IMR-90 (cell line): ENCODE data around the gene C16orf89. TPM values are rescaled to one million over a fixed set of nuclear protein-coding genes. Genes with fewer than 3 reads are reported as not detected.

ENCODE experiments used
- ATAC-seq: fragments of 200-7000 bp; cut with Tn5 transposase; 2 replicates; pipeline ENCODE4 v1.9.1; 2020; ENCODE audit warnings: low read depth, mild to moderate bottlenecking, moderate library complexity
- BruUV-seq: library from RNA; stranded (reverse); fragments of 400-500 nt; replicated peaks from 2 replicates; lab custom pipeline; 2021; lab: Mats Ljungman, UMichigan
- CTCF ChIA-PET: fragments of 300-600 bp; formaldehyde crosslinking; extraction: SDS; loops from one replicate; lab custom pipeline; 2021; ENCODE audit warnings: antibody characterized with exemption; lab: Yijun Ruan, JAX
- POLR2A ChIA-PET: fragments of 300-600 bp; sonication (Branson Sonifier 250); formaldehyde crosslinking; loops from one replicate; lab custom pipeline; 2022; ENCODE audit warnings: antibody characterized with exemption; ENCODE audit not compliant: unreplicated experiment; lab: Charles Lee
- DNase-seq: peaks from one replicate; pipeline ENCODE4 v3.0.0; 2013
- H2AFZ ChIP-seq: replicated peaks from 2 replicates; pipeline ENCODE3; 2013; ENCODE audit warnings: low read length, mild to moderate bottlenecking; ENCODE audit not compliant: poor library complexity
- H2AK5ac ChIP-seq: 2 replicates; pipeline ENCODE4 v1.6.1; 2013; ENCODE audit warnings: low read depth, low read length, inconsistent platforms
- H2AK9ac ChIP-seq: replicated peaks from 2 replicates; pipeline ENCODE3; 2013; ENCODE audit warnings: mild to moderate bottlenecking, low read depth, low read length, moderate library complexity; ENCODE audit not compliant: poor library complexity
- H2BK120ac ChIP-seq: 2 replicates; pipeline ENCODE4 v1.6.1; 2013; ENCODE audit warnings: low read depth, low read length, inconsistent platforms
- H2BK15ac ChIP-seq: 3 replicates; pipeline ENCODE4 v1.6.1; 2013; ENCODE audit warnings: low read depth, low read length, inconsistent platforms
- H2BK20ac ChIP-seq: 2 replicates; pipeline ENCODE4 v1.6.1; 2013; ENCODE audit warnings: low read depth, mild to moderate bottlenecking, inconsistent platforms, low read length, moderate library complexity
- H2BK5ac ChIP-seq: 2 replicates; pipeline ENCODE4 v1.6.1; 2013; ENCODE audit warnings: mild to moderate bottlenecking, low read depth, low read length, inconsistent platforms; ENCODE audit not compliant: poor library complexity, severe bottlenecking
- H3K14ac ChIP-seq: replicated peaks from 2 replicates; pipeline ENCODE4 v1.6.1; 2013; ENCODE audit warnings: low read depth, low read length, inconsistent platforms
- H3K18ac ChIP-seq: 2 replicates; pipeline ENCODE4 v1.6.1; 2013; ENCODE audit warnings: low read depth, low read length, control low read depth
- H3K23ac ChIP-seq: 2 replicates; pipeline ENCODE4 v1.6.1; 2013; ENCODE audit warnings: low read depth, low read length, inconsistent platforms
- H3K27ac ChIP-seq: 2 replicates; pipeline ENCODE4 v1.5.1; 2013; ENCODE audit warnings: mild to moderate bottlenecking, control low read depth, low read length; ENCODE audit not compliant: insufficient read depth
- H3K27me3 ChIP-seq: 2 replicates; pipeline ENCODE4 v1.6.1; 2013; ENCODE audit warnings: low read length; ENCODE audit not compliant: control insufficient read depth, insufficient read depth
- H3K36me3 ChIP-seq: 2 replicates; pipeline ENCODE4 v1.6.1; 2013; ENCODE audit warnings: low read length, mixed read lengths; ENCODE audit not compliant: control insufficient read depth, insufficient read depth
- H3K4ac ChIP-seq: 2 replicates; pipeline ENCODE4 v1.6.1; 2013; ENCODE audit warnings: low read depth, low read length, inconsistent platforms
- H3K4me1 ChIP-seq: 2 replicates; pipeline ENCODE4 v1.6.1; 2013; ENCODE audit warnings: low read length, mixed read lengths; ENCODE audit not compliant: control insufficient read depth, insufficient read depth
- H3K4me2 ChIP-seq: 2 replicates; pipeline ENCODE4 v1.6.1; 2013; ENCODE audit warnings: low read depth, mild to moderate bottlenecking, control low read depth, low read length, moderate library complexity
- H3K4me3 ChIP-seq: 2 replicates; pipeline ENCODE4 v1.5.1; 2013; ENCODE audit warnings: low read depth, mild to moderate bottlenecking, control low read depth, low read length, moderate library complexity; ENCODE audit not compliant: insufficient read depth
- H3K56ac ChIP-seq: 2 replicates; pipeline ENCODE4 v1.6.1; 2013; ENCODE audit warnings: low read length, inconsistent platforms; ENCODE audit not compliant: insufficient read depth; ENCODE audit errors: extremely low read depth
- H3K79me1 ChIP-seq, 2 experiments: 2 replicates each; pipeline ENCODE4 v1.6.1; 2013; ENCODE audit warnings: low read length in 2 of 2, inconsistent platforms in 1 of 2, low read depth in 1 of 2
- H3K9ac ChIP-seq: 2 replicates; pipeline ENCODE4 v1.6.1; 2013; ENCODE audit warnings: low read depth, low read length, control low read depth
- H3K9me1 ChIP-seq: 2 replicates; pipeline ENCODE4 v1.6.1; 2013; ENCODE audit warnings: low read length, inconsistent platforms; ENCODE audit not compliant: insufficient read depth
- H3K9me3 ChIP-seq: 2 replicates; pipeline ENCODE4 v1.6.1; 2013; ENCODE audit warnings: low read length; ENCODE audit not compliant: control insufficient read depth, insufficient read depth
- H4K20me1 ChIP-seq: 2 replicates; pipeline ENCODE4 v1.6.1; 2013; ENCODE audit warnings: low read length, inconsistent platforms; ENCODE audit not compliant: insufficient read depth
- H4K5ac ChIP-seq: 2 replicates; pipeline ENCODE4 v1.6.1; 2013; ENCODE audit warnings: mild to moderate bottlenecking, low read depth, low read length, control low read depth
- H4K8ac ChIP-seq, 2 experiments: 2 replicates each; pipeline ENCODE4 v1.6.1; 2013; ENCODE audit warnings: low read depth in 2 of 2, low read length in 2 of 2, control low read depth in 1 of 2, inconsistent platforms in 1 of 2
- H4K91ac ChIP-seq: 2 replicates; pipeline ENCODE4 v1.6.1; 2013; ENCODE audit warnings: low read depth, low read length, inconsistent platforms; ENCODE audit not compliant: insufficient read depth
- CEBPB ChIP-seq: IDR thresholded peaks from 2 replicates; pipeline ENCODE4 v1.6.1; 2012; ENCODE audit warnings: low read depth, low read length, improper control_type of control experiment
- CTCF ChIP-seq: conservative IDR thresholded peaks from 2 replicates; pipeline ENCODE4 v1.5.1; 2012; ENCODE audit warnings: mild to moderate bottlenecking, low read depth, low read length, improper control_type of control experiment
- ELK1 ChIP-seq: fragments of 150-350 bp; IDR thresholded peaks from 2 replicates; pipeline ENCODE4 v1.6.1; 2016; ENCODE audit warnings: low read depth, mild to moderate bottlenecking, low read length, moderate library complexity, borderline replicate concordance
- MAFK ChIP-seq: IDR thresholded peaks from 2 replicates; pipeline ENCODE4 v1.6.1; 2012; ENCODE audit warnings: low read depth, low read length, improper control_type of control experiment
- MAZ ChIP-seq: IDR thresholded peaks from 2 replicates; pipeline ENCODE4 v1.6.1; 2012; ENCODE audit warnings: low read depth, mild to moderate bottlenecking, low read length, improper control_type of control experiment, moderate library complexity, borderline replicate concordance
- POLR2A ChIP-seq: IDR thresholded peaks from 2 replicates; pipeline ENCODE4 v1.6.1; 2012; ENCODE audit warnings: mild to moderate bottlenecking, low read depth, low read length
- RAD21 ChIP-seq: IDR thresholded peaks from 2 replicates; pipeline ENCODE4 v1.6.1; 2012; ENCODE audit warnings: low read length, improper control_type of control experiment
- RCOR1 ChIP-seq: IDR thresholded peaks from 2 replicates; pipeline ENCODE4 v1.6.1; 2012; ENCODE audit warnings: mild to moderate bottlenecking, low read length, improper control_type of control experiment; ENCODE audit not compliant: insufficient replicate concordance
- RFX5 ChIP-seq: IDR thresholded peaks from 2 replicates; pipeline ENCODE4 v1.8.0; 2012; ENCODE audit warnings: low read depth, mild to moderate bottlenecking, low read length, moderate library complexity
- WGBS, 2 experiments: methylation state at CpG; one replicate each; pipeline versions ENCODE4 v1.1.5 to v1.1.7; 2013; ENCODE audit warnings: missing lambda C conversion rate in 2 of 2; ENCODE audit not compliant: insufficient read length in 1 of 2; ENCODE audit errors: extremely low coverage in 2 of 2; 5-methylcytosine and 5-hydroxymethylcytosine counted together
- dilution Hi-C: fragments of 300-500 bp; cut with HindIII; formaldehyde crosslinking; loops from one replicate; pipeline ENCODE4 v1.14.3; 2018; ENCODE audit warnings: low sequenced_read_pairs; ENCODE audit not compliant: unreplicated experiment
- in situ Hi-C: fragments of 300-500 bp; cut with MboI; formaldehyde crosslinking; loops from 3 replicates; pipeline ENCODE4 v1.14.3; 2019; ENCODE audit warnings: low sequenced_read_pairs, inconsistent platforms, mixed read lengths
- intact Hi-C: fragments of 100-400 bp; cut with micrococcal nuclease; formaldehyde crosslinking; loops from 2 replicates; pipeline ENCODE4 v1.10.0; 2022
- polyA plus RNA-seq, 3 experiments: library from polyadenylated mRNA; depleted of rRNA; stranded (reverse); fragments of >200 nt; gene quantifications; 2 replicates each; pipeline ENCODE4 v1.2.3, GENCODE V29; 2012; ENCODE audit warnings: low replicate concordance in 1 of 3
- total RNA-seq: library from RNA; depleted of rRNA; stranded (reverse); fragments of >200 nt; gene quantifications from 2 replicates; pipeline ENCODE4 v1.2.3, GENCODE V29; 2012
- TF ChIP-seq, protein P1 (sequence below): fragments of 150-350 bp; IDR thresholded peaks from 2 replicates; pipeline ENCODE4 v1.6.1; 2017; ENCODE audit warnings: mild to moderate bottlenecking, antibody characterized with exemption, low read length, low read depth

Gene C16orf89
- total and polyA plus RNA-seq, 2 of the 4 experiments (the other 2 are of a cell fraction): 0.17 to 0.18 TPM

- 0 out of 2 replicates have a peak overlapping the region, but pooled peaks have one; percentile 8 for H2BK120ac ChIP-seq
- H3K23ac ChIP-seq: no peak overlapping the region
- no peak overlapping the region for H4K5ac ChIP-seq
- TF ChIP-seq RFX5 (no peak), RCOR1 (no peak), MAFK (no peak), CTCF (no peak), CEBPB (no peak), MAZ (no peak), POLR2A (no peak), RAD21 (no peak), ELK1 (no peak)
- TF ChIP-seq, protein P1, sequence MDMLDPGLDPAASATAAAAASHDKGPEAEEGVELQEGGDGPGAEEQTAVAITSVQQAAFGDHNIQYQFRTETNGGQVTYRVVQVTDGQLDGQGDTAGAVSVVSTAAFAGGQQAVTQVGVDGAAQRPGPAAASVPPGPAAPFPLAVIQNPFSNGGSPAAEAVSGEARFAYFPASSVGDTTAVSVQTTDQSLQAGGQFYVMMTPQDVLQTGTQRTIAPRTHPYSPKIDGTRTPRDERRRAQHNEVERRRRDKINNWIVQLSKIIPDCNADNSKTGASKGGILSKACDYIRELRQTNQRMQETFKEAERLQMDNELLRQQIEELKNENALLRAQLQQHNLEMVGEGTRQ: no peak
- H3K4me1 ChIP-seq: no peaks in the 10 kb centered on the region; the same call in 1 of the 2 replicates
- no peak for ATAC-seq
- no peak overlapping the region for H2AK5ac ChIP-seq
- no peak overlapping the region for H3K9ac ChIP-seq
- no peaks in the 10 kb centered on the region for H3K36me3 ChIP-seq
- no peak overlapping the region for H3K18ac ChIP-seq
- intact Hi-C loops (no loop called here), in situ Hi-C loops (no loop called here), dilution Hi-C loops (no loop called here)
- peaks cover 5% of the 10 kb centered on the region; the same call in 1 of the 2 replicates for H3K9me1 ChIP-seq
- H3K79me1 ChIP-seq: no peaks in the 10 kb centered on the region
- no peaks in the 10 kb centered on the region; the same call in 1 of the 2 replicates for H4K20me1 ChIP-seq
- peak overlapping the region; percentile 51 for H2AFZ ChIP-seq
- no peak for DNase-seq
- peaks cover under 1% of the 10 kb centered on the region; the same call in 1 of the 2 replicates for H3K27me3 ChIP-seq
- H3K27ac ChIP-seq: no peak overlapping the region
- no peak overlapping the region for H3K14ac ChIP-seq
- H4K8ac ChIP-seq: no peak overlapping the region
- ChIA-PET POLR2A (interaction anchor here (0.7 kb wide), 1 partner anchor 9 kb away, joined by 6 read pairs; no protein-coding TSS in a partner anchor), CTCF (no interaction called here)
- no TSS peak for BruUV-seq
- 58% methylated on average over 2 of the region's 7 CpGs; no CpG with 5 or more reads in 1 of the 2 experiments for WGBS, 2 experiments
- H3K4ac ChIP-seq: no peak overlapping the region
- no peak overlapping the region for H2AK9ac ChIP-seq
- H3K9me3 ChIP-seq: no peaks in the 10 kb centered on the region
- no peak overlapping the region for H4K91ac ChIP-seq
- H3K4me2 ChIP-seq: no peak overlapping the region
- no peak overlapping the region for H2BK20ac ChIP-seq
- H3K4me3 ChIP-seq: no peak overlapping the region
- no peak overlapping the region for H3K56ac ChIP-seq
- no peak overlapping the region for H2BK5ac ChIP-seq
- H2BK15ac ChIP-seq: no peak overlapping the region
Observed at GRCh38 chr16:5040451-5040850, 25.3 kb downstream of the C16orf89 start.
